Spleen (tissue), 11 donors: Measurements from ENCODE around the gene ALG1. TPM values are rescaled to one million over a fixed set of nuclear protein-coding genes. Genes with fewer than 3 reads are reported as not detected.
"Not testable (repeated sequence)": the region's sequence is repeated elsewhere in the genome, so short reads cannot be mapped to it uniquely, and the experiment has no call there.

Source experiments
- DNase-seq: peaks from one replicate; pipeline ENCODE4 v3.0.0-alpha.2; 2020
- H3K27ac ChIP-seq, 8 donors: fragments of 200-600 bp; sonication (generic) in 7 of 8; 1 replicate in 4 of 8; 2 replicates in 4 of 8; pipeline versions ENCODE4 v1.5.0 to v1.8.0; 2016 to 2021; ENCODE audit warnings: inconsistent platforms in 4 of 8, mild to moderate bottlenecking in 4 of 8, moderate library complexity in 1 of 8
- H3K27me3 ChIP-seq, 7 donors: fragments of 200-600 bp; sonication (generic) in 6 of 7; replicated peaks in 1 of 7; 1 replicate in 4 of 7; 2 replicates in 3 of 7; pipeline versions ENCODE4 v1.5.0 to v1.8.0; 2016 to 2021; ENCODE audit warnings: inconsistent platforms in 3 of 7, mild to moderate bottlenecking in 1 of 7
- H3K36me3 ChIP-seq, 6 donors: fragments of 200-600 bp; sonication (generic) in 5 of 6; 1 replicate in 4 of 6; 2 replicates in 2 of 6; pipeline versions ENCODE4 v1.5.0 to v1.8.0; 2016 to 2021; ENCODE audit warnings: inconsistent platforms in 2 of 6
- H3K4me1 ChIP-seq, 6 donors: fragments of 200-600 bp; sonication (generic) in 5 of 6; 1 replicate in 3 of 6; 2 replicates in 3 of 6; pipeline versions ENCODE4 v1.5.0 to v1.8.0; 2016 to 2021; ENCODE audit warnings: inconsistent platforms in 3 of 6
- H3K4me3 ChIP-seq, 8 donors: fragments of 200-600 bp; sonication (generic) in 7 of 8; 1 replicate in 4 of 8; 2 replicates in 4 of 8; pipeline versions ENCODE4 v1.5.0 to v1.8.0; 2016 to 2021; ENCODE audit warnings: inconsistent platforms in 4 of 8, mild to moderate bottlenecking in 4 of 8, moderate library complexity in 2 of 8
- H3K9me3 ChIP-seq, 8 donors: fragments of 200-600 bp; sonication (generic) in 7 of 8; 1 replicate in 4 of 8; 2 replicates in 4 of 8; pipeline versions ENCODE4 v1.5.0 to v1.8.0; 2016 to 2021; ENCODE audit warnings: inconsistent platforms in 4 of 8
- CTCF ChIP-seq, 11 experiments: fragments of 200-600 bp in 7 of 11; fragments of 450-650 bp in 4 of 11; sonication (generic) in 4 of 11; IDR thresholded peaks in 8 of 11; conservative IDR thresholded peaks in 3 of 11; 1 replicate in 7 of 11; 2 replicates in 4 of 11; pipeline versions ENCODE4 v1.4.0 to v1.8.0; 2016 to 2021; ENCODE audit warnings: antibody characterized with exemption in 11 of 11, inconsistent platforms in 4 of 11, mild to moderate bottlenecking in 1 of 11
- POLR2A ChIP-seq, 3 donors: fragments of 450-650 bp; IDR thresholded peaks; one replicate each; pipeline ENCODE4 v1.5.1; 2017; ENCODE audit warnings: antibody characterized with exemption in 3 of 3, mild to moderate bottlenecking in 1 of 3
- POLR2AphosphoS5 ChIP-seq, 3 donors: sonication (generic); formaldehyde crosslinking; IDR thresholded peaks; one replicate each; pipeline ENCODE4 v1.5.1; 2017; ENCODE audit warnings: antibody characterized with exemption in 3 of 3
- WGBS, 5 donors: extraction: QIAGEN DNeasy Blood & Tissue Kit in 3 of 5; methylation state at CpG; one replicate each; pipeline versions ENCODE4 v1.1.5 to v1.1.7; 2013 to 2018; 5-methylcytosine and 5-hydroxymethylcytosine counted together
- intact Hi-C: fragments of 100-400 bp; cut with DNase I; formaldehyde crosslinking; loops from one replicate; pipeline ENCODE4 v1.15.0; 2023; ENCODE audit warnings: low total_unique reads
- polyA plus RNA-seq, 3 donors: library from polyadenylated mRNA; stranded (reverse); fragments of 200-250 nt; gene quantifications; one replicate each; pipeline ENCODE4 v1.2.1, GENCODE V29; 2013
- total RNA-seq, 7 donors: library from RNA; depleted of rRNA in 3 of 7; stranded (reverse); fragments of >200 nt in 3 of 7; fragmentation: NEBNext Ultra II Directional in 4 of 7; extraction: Animal tissue kit (Norgen Biotek cat#: 25700) in 4 of 7; gene quantifications; one replicate each; pipeline versions ENCODE4 v1.1.0 to v1.2.1, GENCODE V29; 2016 to 2021
- donor health status: healthy with polysubstance abuse.
- donor health status: DM: no; HTN: no; CAD: no; lungs with moderate emphysema.
- donor health status: DM: no; HTN: no; CAD: no.
- donor health status: Bipolar disorder and iron deficiency.
- donor health status: healthy.
- donor health status: DM: no; HTN: no; CAD: no.
- donor health status: DM: yes; HTN: yes; CAD: no.

The ALG1 gene
- total and polyA plus RNA-seq, 10 donors, result 13.0 to 46.2 (median 21.1) TPM

- H3K27ac ChIP-seq, result no peak overlapping the region
- peaks cover 11 to 38% (median 19%) of the 10 kb centered on the region in 6 donors for H3K4me1 ChIP-seq
- H3K36me3 ChIP-seq, result peaks cover 0 to 76% (median 54%) of the 10 kb centered on the region in 6 donors
- H3K27me3 ChIP-seq, result no peaks in the 10 kb centered on the region
- 84 to 95% (median 91%) methylated on average over 5 of the region's 5 CpGs for whole genome bisulfite sequencing, 5 donors
- TF ChIP-seq POLR2A (IDR thresholded peaks at IDR 0.05), result no peak
- no peak for TF ChIP-seq CTCF (IDR thresholded peaks at IDR 0.05 in 8 of 11, conservative IDR thresholded peaks at IDR 0.05 in 3 of 11)
- TF ChIP-seq POLR2AphosphoS5 (IDR thresholded peaks at IDR 0.05), result no peak
- intact Hi-C loops, result no loop called here
- no peaks in the 10 kb centered on the region for H3K9me3 ChIP-seq
- peak; percentile 13 for DNase-seq
- no peak overlapping the region for H3K4me3 ChIP-seq
Measured at GRCh38 chr16:5075637-5076036, 4.0 kb downstream of the ALG1 start.

- Histone ChIP-seq H3K27me3 (no peaks in the 10 kb centered on the region), H3K9me3 (no peaks in the 10 kb centered on the region), H3K4me1 (peaks cover 5 to 23% (median 12%) of the 10 kb centered on the region in 6 donors), H3K36me3 (peaks cover 0 to 92% (median 58%) of the 10 kb centered on the region in 6 donors), H3K4me3 (no peak overlapping the region), H3K27ac (no peak overlapping the region)
- 96 to 97% (median 96%) methylated on average over 11 to 13 of the region's 13 CpGs for WGBS, 5 donors
- no peak for TF ChIP-seq POLR2AphosphoS5 (IDR thresholded peaks at IDR 0.05)
- TF ChIP-seq POLR2A (IDR thresholded peaks at IDR 0.05), result no peak
- TF ChIP-seq CTCF (IDR thresholded peaks at IDR 0.05 in 8 of 11, conservative IDR thresholded peaks at IDR 0.05 in 3 of 11), result no peak
- intact Hi-C loops, result no loop called here
- no peak for DNase-seq
Measured at GRCh38 chr16:5077304-5077703, 5.7 kb downstream of the ALG1 start.

- H3K4me3 ChIP-seq, result no peak overlapping the region
- no peak for DNase-seq
- peaks cover 0 to 100% (median 68%) of the 10 kb centered on the region in 6 donors for H3K36me3 ChIP-seq
- WGBS, 5 donors, result 91 to 97% (median 91%) methylated on average over 9 to 17 of the region's 17 CpGs; no CpG with 5 or more reads in 1 of the 5 donors
- intact Hi-C loops, result no loop called here
- no peak overlapping the region for H3K27ac ChIP-seq
- H3K9me3 ChIP-seq, result no peaks in the 10 kb centered on the region
- peaks cover 0 to 10% (median 0%) of the 10 kb centered on the region in 6 donors for H3K4me1 ChIP-seq
- no peaks in the 10 kb centered on the region for H3K27me3 ChIP-seq
- TF ChIP-seq POLR2A (IDR thresholded peaks at IDR 0.05) (no peak), POLR2AphosphoS5 (IDR thresholded peaks at IDR 0.05) (no peak)
Measured at GRCh38 chr16:5078626-5079025, 7.0 kb downstream of the ALG1 start.

- H3K27ac ChIP-seq, H3K4me1 ChIP-seq, DNase-seq, H3K4me3 ChIP-seq, intact Hi-C loops, H3K9me3 ChIP-seq, H3K27me3 ChIP-seq: not testable (repeated sequence)
- WGBS, 5 donors, result 86 to 95% (median 93%) methylated on average over 7 to 12 of the region's 12 CpGs
- peaks cover 0 to 99% (median 71%) of the 10 kb centered on the region in 6 donors for H3K36me3 ChIP-seq
Measured at GRCh38 chr16:5080461-5080860, 8.8 kb downstream of the ALG1 start.

- H3K27ac ChIP-seq, H3K27me3 ChIP-seq, H3K9me3 ChIP-seq, H3K4me3 ChIP-seq, H3K4me1 ChIP-seq, intact Hi-C loops, DNase-seq: not testable (repeated sequence)
- H3K36me3 ChIP-seq, result peaks cover 0 to 99% (median 65%) of the 10 kb centered on the region in 6 donors
- WGBS, 5 donors, result 61 to 74% (median 70%) methylated on average over 7 to 9 of the region's 9 CpGs
Measured at GRCh38 chr16:5080996-5081395, 9.4 kb downstream of the ALG1 start.

GRCh38 chr16:5083646-5084045 is 12.0 kb downstream of the ALG1 start:
- intact Hi-C loops, H3K9me3 ChIP-seq, H3K27ac ChIP-seq, H3K27me3 ChIP-seq, H3K4me1 ChIP-seq, H3K4me3 ChIP-seq: not testable (repeated sequence)
- WGBS, 5 donors, result 90 to 96% (median 91%) methylated on average over 9 of the region's 9 CpGs
- TF ChIP-seq POLR2AphosphoS5 (IDR thresholded peaks at IDR 0.05), result peak in 1 of 3 donors; percentile 14
- peak; percentile 38 for DNase-seq
- H3K36me3 ChIP-seq, result peaks cover 0 to 95% (median 46%) of the 10 kb centered on the region in 6 donors

GRCh38 chr16:5084099-5084731 is 12.6 kb downstream of the ALG1 start:
- intact Hi-C loops, H3K4me3 ChIP-seq, H3K9me3 ChIP-seq, H3K27me3 ChIP-seq, H3K4me1 ChIP-seq, H3K27ac ChIP-seq: not testable (repeated sequence)
- WGBS, 5 donors, result 84 to 94% (median 84%) methylated on average over 10 to 11 of the region's 11 CpGs
- DNase-seq, result peak; percentile 56
- peaks cover 0 to 94% (median 41%) of the 10 kb centered on the region in 6 donors for H3K36me3 ChIP-seq
